SK-N-MC (cell line): Measurements from ENCODE around the gene STBD1.

Source experiments
- DNase-seq: peaks from one replicate; pipeline ENCODE4 v3.0.0-alpha.2; 2011; ENCODE audit warnings: low read depth, low spot score
- H3K27ac ChIP-seq: fragments of 200-600 bp; sonication (generic); 2 replicates; pipeline ENCODE4 v1.5.1; 2016; ENCODE audit warnings: mixed run types
- H3K36me3 ChIP-seq: fragments of 200-600 bp; sonication (generic); 2 replicates; pipeline ENCODE4 v1.6.1; 2017; ENCODE audit warnings: antibody characterized with exemption, low read length, mixed read lengths; ENCODE audit not compliant: insufficient read depth
- H3K4me3 ChIP-seq: fragments of 200-600 bp; sonication (generic); 2 replicates; pipeline ENCODE4 v1.5.1; 2016
- H3K9ac ChIP-seq: fragments of 200-600 bp; sonication (generic); 2 replicates; pipeline ENCODE4 v1.8.0; 2017; ENCODE audit warnings: mixed run types, mixed read lengths; ENCODE audit not compliant: insufficient read length
- H3K9me3 ChIP-seq: fragments of 200-600 bp; sonication (generic); 2 replicates; pipeline ENCODE4 v1.6.1; 2017; ENCODE audit warnings: low read depth, mild to moderate bottlenecking, antibody characterized with exemption, low read length, moderate library complexity, mixed read lengths
- EZH2 ChIP-seq: fragments of 200-600 bp; sonication (generic); IDR thresholded peaks from one replicate; pipeline ENCODE4 v1.6.1; 2017; ENCODE audit warnings: antibody characterized with exemption
- FOXP2 ChIP-seq: optimal IDR thresholded peaks from 2 replicates; pipeline ENCODE3; 2011; ENCODE audit warnings: mild to moderate bottlenecking, moderate library complexity; ENCODE audit not compliant: insufficient read depth; ENCODE audit errors: extremely low read length, control extremely low read depth
- POLR2AphosphoS5 ChIP-seq: IDR thresholded peaks from 2 replicates; pipeline ENCODE4 v1.6.1; 2012; ENCODE audit warnings: mild to moderate bottlenecking, low read depth, low read length, borderline replicate concordance

STBD1 gene

GRCh38 chr4:76271248-76271647 is 35.3 kb upstream of the STBD1 start:
- Histone ChIP-seq H3K9me3 (no peaks in the 10 kb centered on the region), H3K4me3 (no peak overlapping the region)
- no peak for DNase-seq

GRCh38 chr4:76272073-76272472 is 34.5 kb upstream of the STBD1 start:
- Histone ChIP-seq H3K4me3 (no peak overlapping the region), H3K9me3 (no peaks in the 10 kb centered on the region), H3K36me3 (no peaks in the 10 kb centered on the region), H3K27ac (no peak overlapping the region), H3K9ac (no peak overlapping the region)
- TF ChIP-seq POLR2AphosphoS5 (no peak), FOXP2 (no peak), EZH2 (no peak)
- no peak for DNase-seq

More at GRCh38 chr4:76271248-76271647, 35.3 kb upstream of the STBD1 start:
- Histone ChIP-seq H3K36me3 (no peaks in the 10 kb centered on the region), H3K27ac (no peak overlapping the region), H3K9ac (no peak overlapping the region)
- TF ChIP-seq EZH2, result no peak
- TF ChIP-seq FOXP2, result no peak
- TF ChIP-seq POLR2AphosphoS5, result no peak

DNA sequence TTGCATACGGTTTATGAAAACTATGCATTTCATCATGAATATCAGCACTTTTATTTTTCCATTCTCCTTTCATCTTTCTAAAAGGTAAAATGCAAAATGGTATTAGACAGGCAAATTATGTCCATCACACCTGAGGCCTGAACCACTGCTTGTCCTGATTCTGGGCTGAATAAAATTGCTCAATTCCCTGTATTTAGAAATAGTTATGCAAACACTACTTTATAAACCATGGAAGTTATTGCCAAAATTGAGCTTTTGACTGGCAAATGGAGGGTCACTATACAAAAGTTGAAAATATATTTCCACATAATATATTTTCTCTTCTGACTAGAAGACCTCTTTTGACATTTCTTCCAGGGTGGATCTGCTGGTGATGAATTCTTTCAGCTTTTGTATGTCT is 34.0 kb upstream of the STBD1 start:
- H3K36me3 ChIP-seq, result no peaks in the 10 kb centered on the region
- no peak for TF ChIP-seq FOXP2
- no peak for TF ChIP-seq EZH2
- TF ChIP-seq POLR2AphosphoS5, result no peak
- no peaks in the 10 kb centered on the region for H3K9me3 ChIP-seq

DNA sequence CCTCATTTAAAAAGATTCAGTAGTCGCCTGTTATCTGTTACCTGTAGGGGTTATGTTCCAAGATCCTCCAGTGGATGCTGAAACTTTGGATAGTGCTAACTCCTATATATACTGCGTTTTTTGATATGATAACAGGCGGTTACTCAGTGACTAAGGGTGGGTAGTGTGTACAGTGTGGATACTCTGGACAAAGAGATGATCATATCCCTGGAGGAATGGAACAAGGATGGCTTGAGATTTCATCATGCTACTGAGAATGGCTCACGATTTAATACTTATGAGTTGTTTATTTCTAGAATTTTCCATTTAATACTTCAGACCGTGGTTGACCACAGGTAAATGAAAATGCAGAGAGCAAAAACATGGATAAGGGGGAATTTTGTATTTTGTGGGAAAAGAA is 33.5 kb upstream of the STBD1 start:
- Histone ChIP-seq H3K36me3 (no peaks in the 10 kb centered on the region), H3K9ac (no peak overlapping the region), H3K9me3 (no peaks in the 10 kb centered on the region), H3K27ac (no peak overlapping the region), H3K4me3 (no peak overlapping the region)
- TF ChIP-seq FOXP2 (no peak), POLR2AphosphoS5 (no peak), EZH2 (no peak)
- DNase-seq, result no peak

More for the DNA sequence above, 34.0 kb upstream of the STBD1 start:
- H3K9ac ChIP-seq, result no peak overlapping the region
- H3K4me3 ChIP-seq, result no peak overlapping the region
- DNase-seq, result no peak
- no peak overlapping the region for H3K27ac ChIP-seq

GRCh38 chr4:76275486-76276124 is 30.9 kb upstream of the STBD1 start:
- H3K9me3 ChIP-seq, result no peaks in the 10 kb centered on the region
- no peaks in the 10 kb centered on the region for H3K36me3 ChIP-seq
- no peak overlapping the region for H3K9ac ChIP-seq
- no peak overlapping the region for H3K4me3 ChIP-seq
- no peak for TF ChIP-seq POLR2AphosphoS5
- no peak for TF ChIP-seq FOXP2
- TF ChIP-seq EZH2, result no peak
- no peak for DNase-seq
- H3K27ac ChIP-seq, result no peak overlapping the region

DNA sequence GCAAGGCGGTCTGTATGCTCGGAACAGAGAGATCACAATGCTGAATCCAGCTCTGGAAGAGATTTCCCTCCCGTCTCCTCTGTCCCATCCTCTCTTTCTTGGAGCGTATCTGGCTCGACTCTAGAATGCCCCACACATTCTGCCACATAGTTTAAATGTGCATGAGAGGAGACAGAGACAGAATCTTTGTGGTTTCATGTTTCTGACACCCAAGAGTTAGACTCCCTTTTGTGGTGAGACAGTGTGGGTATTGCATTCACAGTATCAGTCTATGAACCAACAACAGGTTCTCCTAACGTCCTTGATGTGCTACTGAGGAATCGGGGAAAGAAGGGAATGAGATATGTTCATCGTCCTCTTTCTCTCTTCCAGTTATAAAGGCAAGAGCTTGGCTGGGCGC is 29.7 kb upstream of the STBD1 start:
- no peaks in the 10 kb centered on the region for H3K9me3 ChIP-seq
- no peak overlapping the region for H3K9ac ChIP-seq
- no peaks in the 10 kb centered on the region for H3K36me3 ChIP-seq
- TF ChIP-seq FOXP2 (no peak), EZH2 (no peak), POLR2AphosphoS5 (no peak)
- H3K27ac ChIP-seq, result no peak overlapping the region
- no peak overlapping the region for H3K4me3 ChIP-seq
- DNase-seq, result no peak

DNA sequence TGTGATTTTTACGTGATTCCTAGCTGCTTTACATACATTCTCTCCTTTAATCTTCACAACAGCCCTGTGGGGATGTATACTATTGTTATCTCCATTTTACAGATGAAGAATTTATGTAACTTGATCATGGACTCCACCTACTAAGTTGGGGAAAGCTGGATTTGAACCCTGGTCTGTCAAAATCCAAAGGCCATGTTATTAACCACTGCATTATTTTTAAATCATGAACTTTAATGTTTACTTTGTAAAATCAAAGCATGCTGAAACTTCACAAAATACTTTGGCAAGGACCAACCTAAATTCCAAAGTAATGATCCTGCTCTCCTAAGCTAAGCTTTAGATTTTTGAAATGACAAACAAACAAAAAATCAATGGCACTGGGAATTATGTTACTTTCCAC is 28.9 kb upstream of the STBD1 start:
- no peak for TF ChIP-seq EZH2
- no peak for TF ChIP-seq FOXP2
- H3K9ac ChIP-seq, result no peak overlapping the region
- H3K27ac ChIP-seq, result no peak overlapping the region
- no peak overlapping the region for H3K4me3 ChIP-seq
- H3K36me3 ChIP-seq, result no peaks in the 10 kb centered on the region
- H3K9me3 ChIP-seq, result no peaks in the 10 kb centered on the region
- no peak for DNase-seq

GRCh38 chr4:76278583-76278982 is 27.9 kb upstream of the STBD1 start:
- Histone ChIP-seq H3K36me3 (no peaks in the 10 kb centered on the region), H3K27ac (no peak overlapping the region), H3K9me3 (no peaks in the 10 kb centered on the region), H3K4me3 (no peak overlapping the region), H3K9ac (no peak overlapping the region)
- no peak for TF ChIP-seq EZH2
- no peak for TF ChIP-seq POLR2AphosphoS5
- no peak for TF ChIP-seq FOXP2
- DNase-seq, result no peak

DNA sequence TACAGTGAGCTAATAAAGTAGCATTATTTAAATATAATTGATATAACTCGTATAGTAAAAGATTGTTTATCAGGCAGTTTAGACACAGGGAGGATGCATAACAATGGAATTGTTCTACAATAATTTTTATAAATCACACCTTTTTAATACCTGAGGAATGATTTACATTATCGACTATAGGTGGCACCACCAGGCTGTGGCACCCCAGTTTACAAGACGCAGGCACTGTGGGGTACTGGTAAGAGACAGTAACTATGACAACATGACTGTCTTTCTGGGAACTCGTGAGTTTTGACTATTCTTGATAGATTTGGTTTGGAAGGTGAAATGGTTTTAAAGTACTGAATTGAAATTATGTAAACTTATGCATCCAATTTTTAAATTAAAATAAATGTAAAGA is 27.1 kb upstream of the STBD1 start:
- Histone ChIP-seq H3K9me3 (no peaks in the 10 kb centered on the region), H3K4me3 (no peak overlapping the region), H3K27ac (no peak overlapping the region), H3K36me3 (no peaks in the 10 kb centered on the region), H3K9ac (no peak overlapping the region)
- DNase-seq, result no peak
- no peak for TF ChIP-seq EZH2
- no peak for TF ChIP-seq POLR2AphosphoS5
- no peak for TF ChIP-seq FOXP2
